Natural killer cell (primary cell): ENCODE data around the gene SMARCA4. TPM values are rescaled to one million over a fixed set of nuclear protein-coding genes. Genes with fewer than 3 reads are reported as not detected.

ENCODE experiments used
- total RNA-seq, 4 donors: library from RNA; stranded (reverse); fragments of 120-200 nt in 1 of 4; gene quantifications; one replicate each; pipeline versions ENCODE4 v1.2.3 to v1.2.4, GENCODE V29; 2013 to 2022

Gene SMARCA4
- total RNA-seq, 3 donors from 2014 or later (not counting 1 experiment from before 2014, with no cell fraction given), result 85.4 to 96.1 (median 93.6) TPM

Other genes with a start within 250 kb of the SMARCA4 start
- gene DNM2, start 243.0 kb upstream of the SMARCA4 start, total RNA-seq, result 100 to 1,000 TPM; 419 to 491 (median 428) TPM
- 10 to 100 TPM; 20.5 to 27.8 (median 27.4) TPM for gene TMED1, start 124.8 kb upstream of the SMARCA4 start, total RNA-seq
- gene C19orf38, start 112.6 kb upstream of the SMARCA4 start, total RNA-seq, result 1 to 10 TPM; 2.9 to 9.9 (median 6.2) TPM
- gene CARM1, start 89.5 kb upstream of the SMARCA4 start, total RNA-seq, result 10 to 100 TPM; 13.4 to 21.3 (median 19.8) TPM
- 10 to 100 TPM; 26.4 to 27.8 (median 27.2) TPM for gene YIPF2, start 32.4 kb upstream of the SMARCA4 start, total RNA-seq
- 10 to 100 TPM; 20.7 to 30.9 (median 24.1) TPM for gene TIMM29, start 32.2 kb upstream of the SMARCA4 start, total RNA-seq
- gene LDLR, start 128.4 kb downstream of the SMARCA4 start, total RNA-seq, result 100 to 1,000 TPM in 2 of 3 donors, 10 to 100 TPM in 1; 84.7 to 172 (median 112) TPM
- gene SPC24, start 194.8 kb downstream of the SMARCA4 start, total RNA-seq, result 1 to 10 TPM; 1.7 to 6.1 (median 4.1) TPM
- gene KANK2, start 236.5 kb downstream of the SMARCA4 start, total RNA-seq, result 1 to 10 TPM in 1 of 3 donors, under 1 TPM in 2; 0.82 to 1.3 (median 0.85) TPM